HEK293T (cell line): ENCODE data around the gene CNGB1.
"Not testable (repeated sequence)": the region's sequence is repeated elsewhere in the genome, so short reads cannot be mapped to it uniquely, and the experiment has no call there.

ENCODE experiments used
- CTCF ChIA-PET: fragments of 350-600 bp; formaldehyde crosslinking; extraction: SDS; loops from one replicate; lab custom pipeline; 2021; ENCODE audit warnings: antibody characterized with exemption, inconsistent platforms; lab: Yijun Ruan, JAX
- POLR2A ChIA-PET: fragments of 350-600 bp; formaldehyde crosslinking; extraction: SDS; loops from one replicate; lab custom pipeline; 2020; ENCODE audit warnings: antibody characterized with exemption, inconsistent platforms; lab: Yijun Ruan, JAX
- DNase-seq: peaks from one replicate; pipeline ENCODE4 v3.0.0; 2012; ENCODE audit warnings: mixed read lengths; ENCODE audit errors: extremely low spot score
- ARNT ChIP-seq: fragments of 450-650 bp; IDR thresholded peaks from 2 replicates; pipeline ENCODE4 v1.6.1; 2017; ENCODE audit warnings: mild to moderate bottlenecking
- BHLHE40 ChIP-seq: fragments of 450-650 bp; IDR thresholded peaks from 2 replicates; pipeline ENCODE4 v1.6.1; 2016; ENCODE audit warnings: mild to moderate bottlenecking, moderate library complexity, borderline replicate concordance
- CTBP1 ChIP-seq: fragments of 450-650 bp; IDR thresholded peaks from 2 replicates; pipeline ENCODE4 v1.6.1; 2016; ENCODE audit warnings: borderline replicate concordance
- ELF4 ChIP-seq: fragments of 450-650 bp; IDR thresholded peaks from 2 replicates; pipeline ENCODE4 v1.6.1; 2017; ENCODE audit warnings: antibody characterized with exemption
- FOXA1 ChIP-seq: fragments of 450-650 bp; IDR thresholded peaks from 2 replicates; pipeline ENCODE4 v1.6.1; 2016; ENCODE audit warnings: mild to moderate bottlenecking
- FOXK2 ChIP-seq: fragments of 450-650 bp; IDR thresholded peaks from 2 replicates; pipeline ENCODE4 v1.6.1; 2016; ENCODE audit warnings: mild to moderate bottlenecking
- FOXM1 ChIP-seq: fragments of 450-650 bp; IDR thresholded peaks from 2 replicates; pipeline ENCODE4 v1.6.1; 2017; ENCODE audit warnings: mild to moderate bottlenecking, borderline replicate concordance
- HDGF ChIP-seq: fragments of 450-650 bp; IDR thresholded peaks from 2 replicates; pipeline ENCODE4 v1.6.1; 2017; ENCODE audit warnings: antibody characterized with exemption, borderline replicate concordance
- L3MBTL2 ChIP-seq: fragments of 450-650 bp; conservative IDR thresholded peaks from 2 replicates; pipeline ENCODE4 v1.6.1; 2016; ENCODE audit warnings: mild to moderate bottlenecking
- LEF1 ChIP-seq: fragments of 450-650 bp; IDR thresholded peaks from 2 replicates; pipeline ENCODE4 v1.6.1; 2017; ENCODE audit warnings: mild to moderate bottlenecking, borderline replicate concordance
- NFRKB ChIP-seq: fragments of 450-650 bp; IDR thresholded peaks from 2 replicates; pipeline ENCODE4 v1.6.1; 2016; ENCODE audit warnings: mild to moderate bottlenecking, moderate library complexity
- SP1 ChIP-seq: fragments of 450-650 bp; IDR thresholded peaks from 2 replicates; pipeline ENCODE4 v1.6.1; 2017
- SUZ12 ChIP-seq: fragments of 450-650 bp; IDR thresholded peaks from 2 replicates; pipeline ENCODE4 v1.6.1; 2016; ENCODE audit warnings: mild to moderate bottlenecking
- TARDBP ChIP-seq: fragments of 450-650 bp; IDR thresholded peaks from 2 replicates; pipeline ENCODE4 v1.6.1; 2016
- ZNF384 ChIP-seq: fragments of 450-650 bp; IDR thresholded peaks from 2 replicates; pipeline ENCODE4 v1.6.1; 2016
- TF ChIP-seq, protein P1 (sequence below): fragments of 450-650 bp; IDR thresholded peaks from 2 replicates; pipeline ENCODE4 v1.6.1; 2016

Gene CNGB1

DNA sequence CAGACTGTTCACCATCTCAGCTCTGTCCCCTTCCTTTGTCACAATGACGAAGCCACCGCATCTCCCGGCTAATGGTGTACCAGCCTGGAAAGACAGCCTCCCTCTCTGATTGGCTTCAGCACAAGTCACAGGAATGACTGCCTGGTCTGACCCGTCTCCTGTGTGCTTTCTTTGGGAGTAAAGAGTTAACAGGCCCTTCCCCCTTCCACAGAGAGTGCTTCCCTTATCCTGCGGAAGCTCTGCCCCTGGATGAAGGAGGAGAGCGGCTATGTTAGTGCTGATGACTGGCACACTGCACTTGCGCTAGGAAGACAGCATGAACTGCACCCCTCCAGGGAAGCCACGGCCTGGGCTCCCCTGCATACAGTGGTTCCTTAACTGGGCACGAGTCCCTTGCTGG, 41.6 kb upstream of the CNGB1 start:
- TF ChIP-seq LEF1, result no peak
- TF ChIP-seq FOXK2, result no peak
- TF ChIP-seq CTBP1, result no peak
- no peak for TF ChIP-seq BHLHE40
- no peak for TF ChIP-seq L3MBTL2
- no peak for TF ChIP-seq SUZ12
- no peak for TF ChIP-seq ELF4
- TF ChIP-seq FOXA1, result no peak
- TF ChIP-seq NFRKB, result no peak
- no peak for TF ChIP-seq ARNT
- no peak for TF ChIP-seq TARDBP
- no peak for TF ChIP-seq FOXM1
- TF ChIP-seq, protein P1, sequence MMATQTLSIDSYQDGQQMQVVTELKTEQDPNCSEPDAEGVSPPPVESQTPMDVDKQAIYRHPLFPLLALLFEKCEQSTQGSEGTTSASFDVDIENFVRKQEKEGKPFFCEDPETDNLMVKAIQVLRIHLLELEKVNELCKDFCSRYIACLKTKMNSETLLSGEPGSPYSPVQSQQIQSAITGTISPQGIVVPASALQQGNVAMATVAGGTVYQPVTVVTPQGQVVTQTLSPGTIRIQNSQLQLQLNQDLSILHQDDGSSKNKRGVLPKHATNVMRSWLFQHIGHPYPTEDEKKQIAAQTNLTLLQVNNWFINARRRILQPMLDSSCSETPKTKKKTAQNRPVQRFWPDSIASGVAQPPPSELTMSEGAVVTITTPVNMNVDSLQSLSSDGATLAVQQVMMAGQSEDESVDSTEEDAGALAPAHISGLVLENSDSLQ, result no peak
- no peak for TF ChIP-seq SP1
- no peak for TF ChIP-seq ZNF384
- no peak for DNase-seq
- ChIA-PET POLR2A (no interaction called here), CTCF (no interaction called here)

DNA sequence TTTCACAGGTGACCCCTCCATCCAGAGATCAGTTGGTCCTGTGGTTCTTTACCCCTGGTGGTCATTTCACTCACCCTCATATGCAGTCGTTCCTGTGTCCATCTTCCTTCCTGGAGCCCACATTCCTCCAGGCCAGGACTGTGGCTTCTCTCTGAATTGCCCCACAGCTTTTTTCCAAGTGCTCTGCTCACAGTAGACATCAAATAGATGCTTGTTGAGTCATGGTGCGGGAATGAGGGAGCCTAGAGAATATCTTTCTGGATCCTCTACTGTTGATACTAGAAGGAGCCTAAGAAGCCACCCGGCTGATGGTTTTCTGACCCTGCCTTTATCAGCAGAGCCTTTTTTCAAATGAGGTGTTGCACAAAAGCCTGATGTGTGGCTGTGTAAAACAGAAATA, 40.7 kb upstream of the CNGB1 start:
- no peak for DNase-seq
- POLR2A ChIA-PET, result no interaction called here
- CTCF ChIA-PET, result no interaction called here
- TF ChIP-seq FOXA1 (no peak), FOXM1 (no peak), ARNT (no peak), FOXK2 (no peak), NFRKB (no peak), HDGF (no peak), TARDBP (no peak), LEF1 (no peak)

DNA sequence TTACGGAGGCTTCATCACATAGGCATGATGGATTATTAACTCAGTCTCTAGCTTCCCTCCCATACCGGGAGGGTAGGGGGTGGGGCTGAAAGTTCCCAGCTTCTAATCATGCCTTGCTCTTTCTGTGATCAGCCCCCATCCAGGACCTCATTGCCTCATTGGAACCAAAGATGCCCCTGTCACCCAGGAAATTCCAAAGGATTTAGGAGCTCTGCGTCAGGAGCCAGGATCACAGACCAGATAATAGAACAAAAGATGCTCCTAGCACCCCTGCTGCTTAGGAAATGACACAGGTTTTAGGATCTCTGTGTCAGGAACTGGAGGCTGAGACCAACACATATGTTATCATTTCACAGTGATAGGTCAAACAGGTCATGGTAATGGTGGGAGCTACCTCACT, 40.0 kb upstream of the CNGB1 start:
- CTCF ChIA-PET, result no interaction called here
- TF ChIP-seq CTBP1, result no peak
- POLR2A ChIA-PET, result interaction anchor here (1.1 kb wide), 1 partner anchor 119 kb away, joined by 5 read pairs; the partner anchor contains the start of gene CFAP20
- no peak for DNase-seq

DNA sequence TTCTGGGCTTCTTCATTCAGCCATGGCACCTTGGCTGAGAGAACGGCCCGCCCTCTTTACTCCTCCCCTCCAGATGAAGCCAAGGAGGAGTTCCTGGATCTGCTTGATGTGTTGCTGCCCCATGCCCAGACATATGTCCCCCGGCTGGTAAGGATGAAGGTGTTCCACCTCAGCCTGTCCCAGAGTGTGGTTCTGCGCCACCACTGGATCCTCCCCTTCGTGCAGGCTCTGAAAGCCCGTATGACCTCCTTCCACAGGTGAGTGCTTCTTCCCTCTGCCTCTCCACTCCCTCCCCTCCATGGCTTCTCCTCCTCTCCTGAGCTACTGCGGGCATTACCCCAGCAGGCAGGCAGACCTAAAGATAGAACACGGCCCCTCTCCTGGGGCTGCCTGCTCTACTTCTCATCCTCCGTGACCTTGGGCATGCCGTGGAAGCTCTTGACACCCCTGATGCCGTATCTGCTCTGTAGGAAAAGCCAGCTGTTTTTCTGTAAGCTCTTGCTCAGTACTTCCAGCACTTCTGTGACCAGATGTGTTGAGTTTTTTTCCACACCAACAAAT, 39.0 kb upstream of the CNGB1 start:
- DNase-seq, result no peak
- CTCF ChIA-PET, result no interaction called here
- POLR2A ChIA-PET, result interaction anchor here (1.1 kb wide), 1 partner anchor 120 kb away, joined by 5 read pairs; the partner anchor contains the start of gene CFAP20
- no peak for TF ChIP-seq SUZ12
- TF ChIP-seq, protein P1, result no peak
- TF ChIP-seq ELF4, result no peak

DNA sequence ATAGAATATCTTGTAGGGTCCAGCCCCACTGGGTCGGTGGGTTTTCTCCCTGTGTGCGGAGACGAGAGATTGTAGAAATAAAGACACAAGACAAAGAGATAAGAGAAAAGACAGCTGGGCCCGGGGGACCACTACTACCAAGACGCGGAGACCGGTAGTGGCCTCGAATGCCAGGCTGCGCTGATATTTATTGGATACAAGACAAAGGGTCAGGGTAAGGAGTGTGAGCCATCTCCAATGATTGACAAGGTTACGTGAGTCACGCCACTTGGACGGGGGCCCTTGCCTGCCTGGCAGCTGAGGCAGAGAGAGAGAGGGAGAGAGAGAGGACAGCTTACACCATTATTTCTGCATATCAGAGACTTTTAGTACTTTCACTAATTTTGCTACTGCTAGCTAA, 33.8 kb upstream of the CNGB1 start:
- DNase-seq, CTCF ChIA-PET, POLR2A ChIA-PET: not testable (repeated sequence)

DNA sequence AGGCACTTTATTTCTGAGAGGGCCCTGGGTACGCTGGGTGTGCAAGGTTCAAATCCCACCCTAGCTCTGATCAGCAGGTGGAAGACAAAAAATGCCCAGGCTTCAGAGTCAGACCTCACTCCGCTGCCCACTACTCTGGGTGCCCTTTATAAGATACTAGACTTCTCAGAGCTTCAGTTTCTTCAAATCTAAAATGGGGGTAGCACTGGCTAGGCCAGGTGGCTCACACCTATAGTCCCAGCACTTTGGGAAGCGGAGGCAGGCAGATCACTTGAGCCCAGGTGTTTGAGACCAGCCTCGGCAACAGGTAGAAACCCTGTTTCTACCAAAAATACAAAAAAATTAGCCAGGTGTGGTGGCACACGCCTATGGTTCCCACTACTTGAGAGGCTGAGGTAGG, 32.0 kb upstream of the CNGB1 start:
- ChIA-PET CTCF (no interaction called here), POLR2A (interaction anchor here (1.0 kb wide), 1 partner anchor 18 kb away, joined by 3 read pairs; no protein-coding TSS in a partner anchor)
- DNase-seq, result no peak
- no peak for TF ChIP-seq FOXM1

DNA sequence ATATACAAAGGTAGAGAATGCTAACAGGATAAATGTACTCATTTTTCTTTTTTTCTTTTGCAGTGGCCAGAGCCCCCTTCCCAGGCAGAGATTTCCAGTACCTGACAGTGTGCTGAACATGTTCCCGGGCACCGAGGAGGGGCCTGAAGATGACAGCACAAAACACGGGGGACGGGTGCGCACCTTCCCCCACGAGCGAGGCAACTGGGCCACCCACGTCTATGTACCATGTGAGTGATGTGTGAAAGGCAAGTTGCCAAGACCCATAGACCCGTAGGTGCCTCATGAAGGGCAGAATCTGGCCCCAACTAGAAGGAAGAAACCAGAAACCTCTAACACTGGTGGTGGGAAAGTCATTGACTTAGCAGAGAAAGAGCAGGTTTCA, 31.5 kb upstream of the CNGB1 start:
- no peak for DNase-seq
- ChIA-PET CTCF (no interaction called here), POLR2A (interaction anchor here (1.0 kb wide), 1 partner anchor 18 kb away, joined by 3 read pairs; no protein-coding TSS in a partner anchor)
- TF ChIP-seq LEF1, result no peak
- TF ChIP-seq, protein P1, result no peak
- TF ChIP-seq BHLHE40, result no peak
- TF ChIP-seq ZNF384, result no peak
- no peak for TF ChIP-seq FOXA1
- TF ChIP-seq ELF4, result no peak
- TF ChIP-seq FOXM1, result no peak
- no peak for TF ChIP-seq FOXK2
- no peak for TF ChIP-seq TARDBP
- no peak for TF ChIP-seq ARNT
- TF ChIP-seq NFRKB, result no peak
- TF ChIP-seq HDGF, result no peak
- no peak for TF ChIP-seq SP1
- no peak for TF ChIP-seq CTBP1
- no peak for TF ChIP-seq SUZ12
- TF ChIP-seq L3MBTL2, result no peak
